ENCODE results near the gene CD46.

- no peak for TF ChIP-seq CTCF (IDR thresholded peaks at IDR 0.05; ENCODE audit: insufficient read depth, low read length, poor library complexity, severe bottlenecking)
- no peak for TF ChIP-seq EZH2phosphoT487 (conservative IDR thresholded peaks at IDR 0.05; ENCODE audit: low read length)
Measured at GRCh38 chr1:207745839-207746767, 5.8 kb upstream of the CD46 start.

Measured in SU-DHL-6 (cell line).